HepG2 (cell line): ENCODE measurements around the gene CORT. TPM values are rescaled to one million over a fixed set of nuclear protein-coding genes. Genes with fewer than 3 reads are reported as not detected.

ENCODE experiments used
- BCLAF1 ChIP-seq: fragments of 450-650 bp; IDR thresholded peaks from 2 replicates; pipeline ENCODE4 v1.6.1; 2017; ENCODE audit warnings: mild to moderate bottlenecking
- CREM ChIP-seq, 2 experiments: sonication (generic) in 1 of 2; formaldehyde crosslinking in 1 of 2; IDR thresholded peaks; 2 replicates each; pipeline versions ENCODE4 v1.4.0 to v1.6.1; 2016 to 2020; ENCODE audit warnings: antibody characterized with exemption in 1 of 2, mild to moderate bottlenecking in 1 of 2, missing genetic modification reagents in 1 of 2
- DMAP1 ChIP-seq: IDR thresholded peaks from 2 replicates; pipeline ENCODE4 v1.6.1; 2016
- FOXP1 ChIP-seq, 2 experiments: fragments of 450-650 bp in 1 of 2; IDR thresholded peaks; 2 replicates each; pipeline ENCODE4 v1.6.1; 2017 to 2018; ENCODE audit warnings: antibody characterized with exemption in 1 of 2
- NFYB ChIP-seq: sonication (generic); formaldehyde crosslinking; IDR thresholded peaks from 2 replicates; pipeline ENCODE4 v1.4.0; 2020; ENCODE audit warnings: missing genetic modification reagents
- PRDM15 ChIP-seq: sonication (generic); formaldehyde crosslinking; IDR thresholded peaks from 2 replicates; pipeline ENCODE4 v1.4.0; 2020; ENCODE audit warnings: missing genetic modification reagents
- PTBP1 ChIP-seq: fragments of 200-400 bp; formaldehyde crosslinking; IDR thresholded peaks from 2 replicates; pipeline ENCODE4 v1.6.1; 2018; ENCODE audit warnings: low read length, low read depth; ENCODE audit not compliant: poor library complexity, severe bottlenecking
- ZNF207 ChIP-seq: fragments of 450-650 bp; IDR thresholded peaks from 2 replicates; pipeline ENCODE4 v1.6.1; 2016; ENCODE audit warnings: antibody characterized with exemption, borderline replicate concordance
- ZNF503 ChIP-seq: sonication (generic); formaldehyde crosslinking; IDR thresholded peaks from 2 replicates; pipeline ENCODE4 v1.4.0; 2020; ENCODE audit warnings: missing genetic modification reagents
- ZNF75D ChIP-seq: sonication (generic); formaldehyde crosslinking; IDR thresholded peaks from 2 replicates; pipeline ENCODE4 v1.8.1; 2023; ENCODE audit warnings: missing genetic modification reagents, mild to moderate bottlenecking, borderline replicate concordance
- polyA plus RNA-seq, 8 experiments: library from polyadenylated mRNA; depleted of rRNA in 3 of 8; stranded (reverse) in 7 of 8; unstranded in 1 of 8; fragments of >200 nt; fragmentation: Illumina TruSeq in 4 of 8; extraction: Trizol in 4 of 8; gene quantifications; 2 replicates each; pipeline versions ENCODE4 v1.2.1 to v1.2.3, GENCODE V29; 2011 to 2016; ENCODE audit warnings: low read depth in 4 of 8, missing spikeins in 1 of 8, mixed read lengths in 1 of 8; ENCODE audit not compliant: insufficient read depth in 1 of 8
- total RNA-seq, 5 experiments: library from RNA; depleted of rRNA; stranded (reverse); fragments of >200 nt; fragmentation: Illumina TruSeq; extraction: Trizol; gene quantifications; 2 replicates each; pipeline ENCODE4 v1.2.3, GENCODE V29; 2016; ENCODE audit warnings: low read depth in 1 of 5

Gene CORT
- total and polyA plus RNA-seq, 2 of the 13 experiments (the other 11 are each of a cell fraction or from before 2014, with no cell fraction given): 0.11 to 0.62 TPM

GRCh38 chr1:10495952-10496351 is 46.1 kb downstream of the CORT start (continued):
- TF ChIP-seq PRDM15 (CRISPR knock-in tag) (no peak), NFYB (CRISPR knock-in tag) (no peak), BCLAF1 (no peak), ZNF75D (CRISPR knock-in tag) (no peak), DMAP1 (CRISPR knock-in tag) (no peak), ZNF207 (no peak), ZNF503 (CRISPR knock-in tag) (no peak), FOXP1 (IDR thresholded peaks at IDR 0.05) (no peak), FOXP1 (CRISPR knock-in tag; IDR thresholded peaks at IDR 0.05) (no peak), CREM (IDR thresholded peaks at IDR 0.05) (no peak), CREM (CRISPR knock-in tag; IDR thresholded peaks at IDR 0.05) (no peak), PTBP1 (no peak)
